ENCODE measurements around the gene GBA3.

GRCh38 chr4:22801391-22801790, 108.7 kb downstream of the GBA3 start:
- TF ChIP-seq, protein P1, sequence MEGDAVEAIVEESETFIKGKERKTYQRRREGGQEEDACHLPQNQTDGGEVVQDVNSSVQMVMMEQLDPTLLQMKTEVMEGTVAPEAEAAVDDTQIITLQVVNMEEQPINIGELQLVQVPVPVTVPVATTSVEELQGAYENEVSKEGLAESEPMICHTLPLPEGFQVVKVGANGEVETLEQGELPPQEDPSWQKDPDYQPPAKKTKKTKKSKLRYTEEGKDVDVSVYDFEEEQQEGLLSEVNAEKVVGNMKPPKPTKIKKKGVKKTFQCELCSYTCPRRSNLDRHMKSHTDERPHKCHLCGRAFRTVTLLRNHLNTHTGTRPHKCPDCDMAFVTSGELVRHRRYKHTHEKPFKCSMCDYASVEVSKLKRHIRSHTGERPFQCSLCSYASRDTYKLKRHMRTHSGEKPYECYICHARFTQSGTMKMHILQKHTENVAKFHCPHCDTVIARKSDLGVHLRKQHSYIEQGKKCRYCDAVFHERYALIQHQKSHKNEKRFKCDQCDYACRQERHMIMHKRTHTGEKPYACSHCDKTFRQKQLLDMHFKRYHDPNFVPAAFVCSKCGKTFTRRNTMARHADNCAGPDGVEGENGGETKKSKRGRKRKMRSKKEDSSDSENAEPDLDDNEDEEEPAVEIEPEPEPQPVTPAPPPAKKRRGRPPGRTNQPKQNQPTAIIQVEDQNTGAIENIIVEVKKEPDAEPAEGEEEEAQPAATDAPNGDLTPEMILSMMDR (IDR thresholded peaks at IDR 0.05; ENCODE audit: insufficient read depth, low read length, poor library complexity, severe bottlenecking), result no peak
- TF ChIP-seq EZH2phosphoT487 (conservative IDR thresholded peaks at IDR 0.05; ENCODE audit: low read length), result no peak
